Aorta (tissue), 5 donors: ENCODE data around the gene BUD31. TPM values are rescaled to one million over a fixed set of nuclear protein-coding genes. Genes with fewer than 3 reads are reported as not detected.

ENCODE experiments used
- ATAC-seq: fragments of 200-7000 bp; cut with Tn5 transposase; one replicate; pipeline ENCODE4 v1.9.1; 2022; ENCODE audit warnings: moderate library complexity; ENCODE audit not compliant: low FRiP score
- DNase-seq, 2 donors: peaks; one replicate each; pipeline ENCODE4 v3.0.0-alpha.2; 2020
- H3K27ac ChIP-seq, 2 donors: one replicate each; pipeline ENCODE4 v1.5.1; 2013; ENCODE audit warnings: low read length in 2 of 2, mild to moderate bottlenecking in 2 of 2, moderate library complexity in 2 of 2, control low read depth in 1 of 2, inconsistent platforms in 1 of 2, low read depth in 1 of 2
- H3K27me3 ChIP-seq, 2 donors: one replicate each; pipeline ENCODE4 v1.6.1; 2013; ENCODE audit warnings: control low read depth in 1 of 2, low read length in 1 of 2, mild to moderate bottlenecking in 1 of 2, moderate library complexity in 1 of 2; ENCODE audit not compliant: insufficient read depth in 2 of 2, control insufficient read depth in 1 of 2
- H3K36me3 ChIP-seq, 2 donors: one replicate each; pipeline ENCODE4 v1.6.1; 2013; ENCODE audit warnings: control low read depth in 1 of 2, low read length in 1 of 2, mild to moderate bottlenecking in 1 of 2; ENCODE audit not compliant: insufficient read depth in 2 of 2, control insufficient read depth in 1 of 2
- H3K4me1 ChIP-seq, 2 donors: one replicate each; pipeline ENCODE4 v1.6.1; 2013; ENCODE audit warnings: low read length in 2 of 2, control low read depth in 1 of 2, mild to moderate bottlenecking in 1 of 2, moderate library complexity in 1 of 2; ENCODE audit not compliant: insufficient read depth in 2 of 2, control insufficient read depth in 1 of 2
- H3K4me3 ChIP-seq, 2 donors: one replicate each; pipeline ENCODE4 v1.5.1; 2013; ENCODE audit warnings: low read length in 2 of 2, control low read depth in 1 of 2, mild to moderate bottlenecking in 1 of 2
- H3K9me3 ChIP-seq: one replicate; pipeline ENCODE4 v1.6.1; 2013; ENCODE audit warnings: mild to moderate bottlenecking, low read length; ENCODE audit not compliant: control insufficient read depth
- WGBS, 2 donors: extraction: QIAGEN DNeasy Blood & Tissue Kit; methylation state at CpG; one replicate each; pipeline ENCODE4 v1.1.7; 2013; 5-methylcytosine and 5-hydroxymethylcytosine counted together
- intact Hi-C, 2 donors: fragments of 100-400 bp; cut with DNase I; formaldehyde crosslinking; loops; one replicate each; pipeline versions ENCODE4 v1.14.2 to v1.15.0; 2022
- long read RNA-seq, 2 donors: library from polyadenylated mRNA; unstranded; transcript quantifications; one replicate each; pipeline ENCODE4 v2.0.0, GENCODE V29; 2020 to 2021
- polyA plus RNA-seq, 2 donors: library from polyadenylated mRNA; stranded (reverse); fragments of 200-250 nt; gene quantifications; one replicate each; pipeline ENCODE4 v1.2.3, GENCODE V29; 2013
- total RNA-seq, 2 donors: library from RNA; stranded (reverse); fragmentation: NEBNext Ultra II Directional; extraction: Animal tissue kit (Norgen Biotek cat#: 25700); gene quantifications; one replicate each; pipeline ENCODE4 v1.2.1, GENCODE V29; 2021
- donor health status: healthy with polysubstance abuse.
- donor health status: Bipolar disorder and iron deficiency.
- donor health status: DM: no; HTN: no; CAD: no.
- donor health status: DM: no; HTN: no; CAD: no.
- donor health status: DM: yes; HTN: yes; CAD: no.

Gene BUD31
- total RNA-seq (10 to 100 TPM; 53.5 to 57.0 TPM), polyA plus RNA-seq (100 to 1,000 TPM in 1 of 2 donors, 10 to 100 TPM in 1; 89.1 to 135 TPM)
- long read RNA-seq, donor 1, transcript BUD31-202 (6 exons, 1,139 nt): minor isoform, 25 of 80 reads
- long read RNA-seq, donor 1, transcript BUD31-201 (6 exons, 1,035 nt): major isoform, 36 of 80 reads
- long read RNA-seq, donor 1, partial matches to known transcripts: 7 of 80 reads
- long read RNA-seq, donor 1, other reads (novel, unspliced or antisense): 12 of 80 reads
- long read RNA-seq, donor 2, transcript BUD31-201 (6 exons, 1,035 nt): major isoform, 9 of 23 reads
- long read RNA-seq, donor 2, transcript BUD31-202 (6 exons, 1,139 nt): minor isoform, 8 of 23 reads
- long read RNA-seq, donor 2, partial matches to known transcripts: 1 of 23 reads
- long read RNA-seq, donor 2, other reads (novel, unspliced or antisense): 4 of 23 reads

DNA sequence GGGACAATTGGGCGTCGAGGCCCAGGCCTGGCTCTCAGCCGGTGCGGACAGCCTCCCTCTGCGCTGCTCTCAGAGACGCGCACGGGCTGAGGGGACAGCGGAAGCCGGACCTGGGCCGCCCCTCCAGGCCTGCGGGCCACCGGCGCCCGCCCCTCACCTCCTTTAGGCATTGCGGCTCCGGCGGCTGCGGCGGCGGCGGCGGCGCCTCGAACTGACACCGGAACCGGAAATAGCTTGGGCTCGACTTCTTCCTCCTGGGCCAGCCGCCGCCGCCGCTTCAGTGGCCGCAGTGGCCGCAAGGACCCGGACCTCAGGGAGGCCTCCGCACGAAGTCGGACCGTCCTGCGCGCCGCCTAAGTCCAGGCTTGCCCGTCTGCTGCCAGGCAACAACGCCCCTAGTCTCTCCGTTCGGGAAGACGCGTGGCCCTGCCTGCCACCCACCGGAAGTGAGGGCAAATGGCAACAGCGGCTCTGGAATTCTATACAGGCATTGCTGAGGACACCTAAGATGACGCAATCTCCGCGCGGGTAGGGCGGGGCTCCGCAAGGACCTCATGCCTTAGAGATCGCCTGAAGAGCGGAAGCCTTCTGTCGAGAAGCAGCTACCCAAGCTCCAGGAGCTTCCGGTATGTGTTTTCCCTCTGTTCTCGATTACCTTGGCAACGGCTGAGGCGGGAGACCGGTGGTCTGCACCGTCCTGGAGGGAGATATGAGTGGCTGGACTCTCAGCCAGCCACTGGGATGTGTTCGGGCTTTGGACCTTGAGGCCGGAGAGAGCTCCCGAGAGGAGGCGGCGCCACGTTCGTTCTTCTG lies at the start of gene BUD31, which contains the start of gene PDAP1:
Gene BUD31 (plus strand): TSS at position 591 of the 813 bp plus-strand sequence. CDS start 2,124 bp downstream, outside the sequence.
Gene PDAP1 (minus strand): TSS at position 219 of the 813 bp plus-strand sequence. CDS start 49 bp downstream, at position 170.
- Histone ChIP-seq H3K27ac (peak within 1 kb of the TSS; percentile 70 to 89), H3K9me3 (no peaks in the 10 kb centered on the region), H3K36me3 (peaks cover 3 to 7% of the 10 kb centered on the region in 2 donors), H3K4me3 (peak within 1 kb of the TSS; percentile 67 to 73), H3K27me3 (no peaks in the 10 kb centered on the region), H3K4me1 (peaks cover 0 to 3% of the 10 kb centered on the region in 2 donors)
- WGBS, 2 donors: 0% methylated on average over 64 to 72 of the region's 72 CpGs
- DNase-seq (peak; percentile 96 to 98), ATAC-seq (peak; percentile 98)
- intact Hi-C loops: loop anchor here in 1 of 2 donors (2.0 to 10.0 kb wide), 2 partner anchors 34 to 374 kb away; partner anchors contain the start of gene ARPC1B

DNA sequence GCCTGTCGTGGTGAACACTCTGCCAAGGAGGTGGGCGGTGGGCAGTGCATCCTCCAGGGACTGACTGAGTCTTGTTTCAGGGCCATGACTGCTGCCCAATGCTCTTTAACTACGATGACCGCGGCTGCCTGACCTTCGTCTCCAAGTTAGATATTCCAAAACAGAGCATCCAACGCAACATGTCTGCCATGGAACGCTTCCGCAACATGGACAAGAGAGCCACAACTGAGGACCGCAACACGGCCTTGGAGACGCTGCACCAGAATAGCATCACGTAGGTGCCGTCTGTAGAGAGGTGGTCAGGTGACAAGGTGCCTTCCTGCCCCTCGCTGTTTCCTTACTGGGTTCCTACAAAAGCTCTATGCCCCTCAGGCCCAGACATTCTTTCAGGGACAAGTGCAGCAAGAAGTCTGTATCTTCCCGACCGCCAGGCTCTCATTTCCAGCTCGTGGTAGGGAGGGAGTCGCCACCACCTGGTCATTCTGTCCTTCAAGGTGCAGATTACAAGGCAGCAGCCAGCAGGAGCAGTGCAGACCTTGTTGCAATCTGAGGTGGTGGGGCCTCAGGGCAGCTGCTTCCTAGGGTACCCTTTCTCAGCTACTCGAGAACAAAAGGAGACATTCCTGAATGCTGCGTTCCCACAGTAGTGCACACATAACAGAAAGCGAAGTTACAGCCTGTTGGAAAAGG lies 49.2 kb upstream of the BUD31 start:
- ATAC-seq: no peak
- Histone ChIP-seq H3K36me3 (peaks cover 3 to 6% of the 10 kb centered on the region in 2 donors), H3K4me1 (no peaks in the 10 kb centered on the region), H3K9me3 (no peaks in the 10 kb centered on the region), H3K27me3 (no peaks in the 10 kb centered on the region), H3K4me3 (no peak overlapping the region), H3K27ac (no peak overlapping the region)
- 84% methylated on average over 22 of the region's 22 CpGs for WGBS, 2 donors
- intact Hi-C loops: no loop called here
- DNase-seq: peak in 1 of 2 donors; percentile 66

DNA sequence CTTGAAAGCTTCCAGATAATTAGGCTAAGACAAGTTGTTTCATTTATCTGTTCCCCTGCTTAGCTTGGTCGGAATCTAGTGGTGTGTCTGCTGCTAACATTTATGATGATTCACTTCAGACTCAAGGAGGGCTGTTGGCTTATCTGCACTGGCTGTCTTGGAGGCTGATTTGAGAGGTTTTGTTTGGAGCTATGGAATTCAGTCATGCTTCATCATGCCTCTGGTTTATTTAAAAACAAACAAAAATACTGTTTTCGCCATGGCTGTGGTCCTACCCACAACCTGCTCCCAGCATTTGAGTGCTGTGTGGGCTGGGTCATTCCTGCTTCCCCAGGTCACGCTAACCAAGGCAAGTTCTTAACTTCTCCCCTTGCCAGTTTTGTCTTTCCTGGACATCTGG lies 46.0 kb upstream of the BUD31 start:
- ATAC-seq: no peak

DNA sequence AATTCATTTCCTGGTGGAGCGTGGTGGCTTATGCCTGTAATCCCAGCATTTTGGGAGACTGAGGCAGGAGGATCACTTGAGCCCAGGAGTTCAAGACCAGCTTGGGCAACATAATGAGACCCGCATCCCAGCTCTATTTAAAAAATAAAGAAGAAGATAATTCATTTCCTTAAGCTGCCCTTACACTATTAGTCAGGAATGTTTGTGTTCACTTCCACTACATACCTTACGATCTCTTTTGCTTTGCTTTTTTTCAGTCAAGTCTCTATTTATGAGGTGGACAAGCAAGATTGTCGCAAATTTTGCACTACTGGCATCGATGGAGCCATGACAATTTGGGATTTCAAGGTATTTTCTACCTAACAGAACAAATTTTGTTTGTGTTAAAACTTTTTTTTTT lies 45.5 kb upstream of the BUD31 start:
- intact Hi-C loops: no loop called here
- no peaks in the 10 kb centered on the region for H3K9me3 ChIP-seq
- no peak for ATAC-seq
- H3K36me3 ChIP-seq: peaks cover 5 to 7% of the 10 kb centered on the region in 2 donors
- H3K27ac ChIP-seq: no peak overlapping the region
- no peak for DNase-seq
- no peak overlapping the region for H3K4me3 ChIP-seq
- 80 to 83% methylated on average over 5 of the region's 5 CpGs for WGBS, 2 donors
- no peaks in the 10 kb centered on the region for H3K27me3 ChIP-seq
- H3K4me1 ChIP-seq: no peaks in the 10 kb centered on the region

More for the DNA sequence above, 46.0 kb upstream of the BUD31 start:
- Histone ChIP-seq H3K27me3 (no peaks in the 10 kb centered on the region), H3K27ac (no peak overlapping the region), H3K9me3 (no peaks in the 10 kb centered on the region), H3K36me3 (peaks cover 5 to 7% of the 10 kb centered on the region in 2 donors), H3K4me3 (no peak overlapping the region), H3K4me1 (no peaks in the 10 kb centered on the region)
- WGBS, 2 donors: 72 to 75% methylated on average over 3 of the region's 3 CpGs
- intact Hi-C loops: no loop called here
- peak in 1 of 2 donors; percentile 6 for DNase-seq

DNA sequence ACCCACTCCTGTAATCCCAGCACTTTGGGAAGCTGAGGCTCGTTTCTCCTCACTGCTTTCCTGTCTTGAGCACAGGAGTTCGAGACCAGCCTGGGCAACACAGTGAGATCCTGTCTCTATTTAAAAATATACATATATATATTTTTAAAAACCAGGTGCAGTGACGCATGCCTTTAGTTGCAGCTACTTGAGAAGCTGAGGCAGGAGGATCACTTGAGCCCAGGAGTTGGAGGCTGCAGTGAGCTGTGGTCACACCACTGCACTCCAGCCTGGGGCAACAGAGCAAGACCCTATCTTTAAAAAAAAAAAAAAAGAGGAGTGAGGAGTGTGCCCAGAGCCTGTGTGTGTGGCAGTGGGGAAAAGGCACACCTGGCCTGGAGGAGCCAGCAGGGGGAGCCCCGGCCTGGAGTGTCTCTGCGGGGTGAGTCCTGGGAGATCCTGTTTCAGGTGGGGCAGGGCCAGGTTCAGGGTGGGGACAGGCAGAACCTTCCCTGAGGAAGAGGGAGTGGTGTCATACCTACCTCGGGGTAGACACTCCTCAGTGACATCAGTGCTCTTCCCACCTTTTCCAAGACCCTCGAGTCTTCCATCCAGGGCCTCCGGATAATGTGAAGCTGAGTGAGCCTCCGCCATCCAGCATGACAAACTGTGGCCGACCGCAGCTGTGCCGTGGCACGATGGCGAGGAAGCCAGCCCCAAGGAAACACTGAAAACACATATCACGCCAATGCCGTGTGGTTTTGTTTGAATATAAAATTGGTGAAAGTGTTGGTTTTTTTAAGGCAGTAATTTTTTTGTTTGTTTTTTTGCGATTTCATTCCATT lies 43.2 kb upstream of the BUD31 start:
- peaks cover 2 to 3% of the 10 kb centered on the region in 2 donors for H3K36me3 ChIP-seq
- no peak overlapping the region for H3K27ac ChIP-seq
- 81 to 87% methylated on average over 17 of the region's 17 CpGs for WGBS, 2 donors
- DNase-seq (peak in 1 of 2 donors; percentile 77), ATAC-seq (no peak)
- H3K27me3 ChIP-seq: no peaks in the 10 kb centered on the region
- intact Hi-C loops: loop anchor here in 1 of 2 donors (5.0 kb wide), 1 partner anchor 52 kb away; no protein-coding TSS in a partner anchor
- H3K4me3 ChIP-seq: no peak overlapping the region
- H3K4me1 ChIP-seq: no peaks in the 10 kb centered on the region
- H3K9me3 ChIP-seq: no peaks in the 10 kb centered on the region

GRCh38 chr7:99366646-99367045 lies 42.1 kb upstream of the BUD31 start:
- 77 to 80% methylated on average over 11 of the region's 11 CpGs for WGBS, 2 donors
- H3K4me1 ChIP-seq: no peaks in the 10 kb centered on the region
- no peak overlapping the region for H3K27ac ChIP-seq
- H3K9me3 ChIP-seq: no peaks in the 10 kb centered on the region
- H3K27me3 ChIP-seq: no peaks in the 10 kb centered on the region
- H3K36me3 ChIP-seq: peaks cover 2 to 3% of the 10 kb centered on the region in 2 donors
- H3K4me3 ChIP-seq: no peak overlapping the region
- intact Hi-C loops: loop anchor here in 1 of 2 donors (5.0 kb wide), 1 partner anchor 51 kb away; no protein-coding TSS in a partner anchor
- DNase-seq: peak in 1 of 2 donors; percentile 68
- ATAC-seq: no peak

DNA sequence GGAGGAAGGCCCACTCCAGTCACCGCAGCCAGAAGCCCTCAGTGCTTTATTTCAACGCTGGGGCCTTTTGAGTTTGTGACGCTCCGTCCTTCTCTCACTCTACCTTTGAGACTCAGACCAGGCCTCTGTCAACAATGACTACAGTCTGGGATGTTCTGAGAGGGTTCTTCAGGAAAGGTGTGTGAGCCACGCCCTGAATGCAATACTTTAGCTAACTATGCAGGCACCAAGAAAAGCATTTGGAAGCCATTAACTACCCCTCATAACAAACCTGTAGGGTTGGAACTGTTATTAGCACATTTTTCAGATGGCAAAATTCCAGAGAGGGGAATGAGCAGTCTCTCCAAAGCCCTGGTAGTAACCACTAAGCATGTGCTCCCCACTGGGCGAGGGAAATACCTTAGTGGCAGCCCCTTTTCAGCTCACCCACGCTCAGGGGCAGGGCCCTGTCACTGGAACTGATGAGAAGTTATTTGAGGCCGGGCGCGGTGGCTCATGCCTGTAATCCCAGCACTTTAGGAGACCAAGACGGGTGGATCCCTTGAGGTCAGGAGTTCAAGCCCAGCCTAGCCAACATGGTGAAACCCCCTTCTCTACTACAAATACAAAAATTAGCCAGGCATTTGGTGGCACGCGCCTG lies 39.9 kb upstream of the BUD31 start:
- no peak for ATAC-seq
- Histone ChIP-seq H3K4me1 (no peaks in the 10 kb centered on the region), H3K36me3 (peaks cover 2 to 3% of the 10 kb centered on the region in 2 donors), H3K4me3 (no peak overlapping the region), H3K27me3 (no peaks in the 10 kb centered on the region), H3K9me3 (no peaks in the 10 kb centered on the region), H3K27ac (no peak overlapping the region)
- intact Hi-C loops: loop anchor here in 1 of 2 donors (5.0 kb wide), 1 partner anchor 48 kb away; no protein-coding TSS in a partner anchor
- DNase-seq: no peak
- 94 to 96% methylated on average over 13 of the region's 13 CpGs for WGBS, 2 donors
